HG02588 (cell line): ENCODE results near the gene ZAP70.

Experiments used
- ATAC-seq: cut with Tn5 transposase; IDR thresholded peaks from one replicate; pipeline ENCODE4 v1.9.1; 2021; ENCODE audit warnings: mild to moderate bottlenecking, moderate library complexity; ENCODE audit not compliant: unreplicated experiment

ZAP70 gene

DNA sequence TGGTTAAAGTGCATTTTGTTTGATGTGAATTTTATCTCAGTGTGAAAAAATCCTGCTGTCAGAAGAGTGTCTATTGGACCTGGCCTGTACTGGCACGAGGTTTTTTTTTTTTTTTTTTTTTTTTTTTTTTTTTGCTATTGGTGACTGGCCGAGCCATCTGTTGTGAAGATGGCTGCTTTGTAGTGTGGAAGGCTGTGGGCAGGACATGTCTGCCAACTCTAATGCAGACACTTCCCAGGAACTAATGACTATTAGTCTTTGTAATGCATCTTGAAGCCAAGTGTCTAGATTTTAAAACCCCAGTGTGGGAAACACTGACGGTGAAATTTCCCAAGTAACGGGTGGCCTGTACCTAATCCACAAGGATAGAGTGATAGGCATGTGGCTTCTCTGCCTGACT is 34.3 kb downstream of the ZAP70 start:
- ATAC-seq = no peak

GRCh38 chr2:97749581-97749980 is 36.2 kb downstream of the ZAP70 start:
- ATAC-seq = no peak

DNA sequence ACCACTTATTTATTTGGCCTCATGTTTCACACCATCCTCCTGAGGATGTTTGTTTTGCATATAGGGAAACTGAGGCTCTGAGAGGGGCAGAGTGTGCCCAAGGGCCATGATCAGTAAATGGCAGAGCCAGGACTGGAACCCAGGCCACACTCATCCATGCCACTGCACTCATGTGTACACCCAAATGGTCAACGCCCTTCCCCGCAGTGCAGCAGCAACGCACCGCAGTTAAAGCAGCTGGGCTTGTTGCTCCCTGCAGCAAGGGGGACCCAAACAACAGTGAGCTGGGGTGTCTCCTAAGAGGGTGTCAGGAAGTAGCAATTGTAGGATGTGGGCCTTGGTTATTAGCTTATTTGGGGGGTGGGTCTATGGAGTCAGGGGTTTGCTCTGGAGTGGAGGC is 36.6 kb downstream of the ZAP70 start:
- ATAC-seq = no peak

DNA sequence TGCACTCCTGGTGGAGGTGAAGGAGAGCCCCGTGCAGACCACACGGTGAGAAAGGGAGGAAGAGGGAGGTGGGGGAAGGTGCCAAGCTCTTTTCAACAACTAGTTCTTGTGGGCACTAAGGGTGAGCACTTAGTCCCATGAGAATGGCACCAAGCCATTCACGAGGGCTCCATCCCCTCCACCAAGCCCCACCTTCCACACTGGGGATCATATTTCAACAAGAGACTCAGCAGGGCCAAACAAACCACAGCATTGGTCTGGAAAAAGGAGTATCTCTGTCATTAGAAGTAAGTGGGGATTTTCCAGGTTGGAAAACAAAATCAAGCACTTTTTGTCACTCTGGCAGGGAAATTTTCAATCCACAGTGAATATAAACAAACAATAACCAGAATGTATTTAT is 38.4 kb downstream of the ZAP70 start:
- ATAC-seq = no peak

- no peak for ATAC-seq
Measured at GRCh38 chr2:97752342-97753334, 39.3 kb downstream of the ZAP70 start.

DNA sequence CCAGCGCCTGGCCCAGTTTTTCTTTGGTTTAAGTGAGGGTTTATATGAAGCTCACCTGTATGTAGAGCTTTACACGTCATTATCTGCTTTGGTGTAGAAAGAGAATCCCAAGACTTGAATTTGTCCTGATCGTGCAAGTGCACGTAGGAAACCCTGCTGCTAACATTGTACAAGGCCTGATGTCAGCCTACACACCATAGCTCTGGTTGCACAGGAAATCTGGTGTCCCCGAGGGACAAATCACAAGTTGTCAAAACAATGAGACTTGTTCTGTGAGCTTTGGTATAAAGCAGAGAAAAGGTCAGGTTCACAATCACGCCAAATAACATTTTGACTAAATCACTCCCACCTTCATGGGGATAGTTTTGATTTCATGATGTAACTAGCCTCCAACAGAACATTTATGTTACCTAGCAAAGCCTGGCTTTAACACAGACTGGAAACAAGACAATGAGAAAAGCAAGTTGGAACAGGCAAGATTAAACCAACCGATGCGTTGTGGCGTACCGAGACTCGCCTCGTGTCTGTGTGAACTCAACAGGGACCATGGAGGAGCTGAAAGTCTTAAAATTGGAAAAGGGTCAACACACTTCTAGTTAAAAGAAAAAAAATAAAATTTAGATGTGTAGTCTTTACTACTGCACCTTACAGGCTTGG is 41.4 kb downstream of the ZAP70 start:
- ATAC-seq = no peak

DNA sequence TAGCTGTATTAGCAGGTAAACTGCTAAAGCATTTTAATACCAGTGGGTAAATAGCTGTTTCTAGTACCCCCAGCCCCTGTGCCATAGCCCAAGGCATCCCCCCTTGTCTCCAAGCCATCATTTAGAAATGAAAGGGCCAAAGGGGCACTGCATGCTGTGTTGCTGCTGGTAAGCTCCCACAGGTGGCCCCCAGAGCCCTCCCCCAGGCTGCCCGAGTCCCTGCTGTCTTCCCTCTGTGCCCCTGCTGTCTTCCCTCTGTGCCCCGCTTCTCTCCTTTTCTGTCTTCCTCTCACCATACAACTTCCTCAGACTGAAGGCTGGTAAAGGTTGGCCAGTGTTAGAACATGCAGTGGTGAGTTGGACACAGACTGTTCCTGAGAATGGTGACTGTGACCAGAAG is 42.1 kb downstream of the ZAP70 start:
- no peak for ATAC-seq

- no peak for ATAC-seq
Measured at GRCh38 chr2:97757062-97757461, 43.7 kb downstream of the ZAP70 start.

DNA sequence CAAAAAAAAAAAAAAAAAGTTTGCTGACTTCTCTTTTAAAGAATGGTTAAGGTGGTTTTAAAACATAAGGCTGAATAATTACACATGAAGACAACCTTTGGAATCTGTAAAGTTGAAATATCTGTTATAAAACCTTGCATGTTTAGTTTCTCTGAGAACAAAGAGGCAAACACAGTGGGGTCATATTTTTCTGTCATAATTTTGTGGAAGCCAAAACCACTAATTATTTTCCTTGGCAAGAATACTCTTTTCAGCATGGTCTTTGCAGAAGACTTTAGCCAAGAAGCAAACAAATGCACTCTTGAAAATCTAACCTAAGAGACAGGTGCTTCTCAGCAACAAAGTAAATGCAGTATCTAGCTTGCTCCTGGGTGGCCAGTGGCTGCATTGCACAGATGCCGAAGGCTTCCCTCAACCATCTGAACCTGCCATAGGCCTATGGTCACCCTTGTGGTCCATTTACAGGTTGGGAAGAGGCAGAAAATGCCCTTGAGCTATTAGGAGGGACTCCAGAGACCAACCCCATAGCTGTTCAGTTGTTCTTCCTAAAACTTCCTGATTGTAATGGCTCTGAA is 44.8 kb downstream of the ZAP70 start:
- no peak for ATAC-seq

- no peak for ATAC-seq
Measured at GRCh38 chr2:97759727-97760407, 46.5 kb downstream of the ZAP70 start.

DNA sequence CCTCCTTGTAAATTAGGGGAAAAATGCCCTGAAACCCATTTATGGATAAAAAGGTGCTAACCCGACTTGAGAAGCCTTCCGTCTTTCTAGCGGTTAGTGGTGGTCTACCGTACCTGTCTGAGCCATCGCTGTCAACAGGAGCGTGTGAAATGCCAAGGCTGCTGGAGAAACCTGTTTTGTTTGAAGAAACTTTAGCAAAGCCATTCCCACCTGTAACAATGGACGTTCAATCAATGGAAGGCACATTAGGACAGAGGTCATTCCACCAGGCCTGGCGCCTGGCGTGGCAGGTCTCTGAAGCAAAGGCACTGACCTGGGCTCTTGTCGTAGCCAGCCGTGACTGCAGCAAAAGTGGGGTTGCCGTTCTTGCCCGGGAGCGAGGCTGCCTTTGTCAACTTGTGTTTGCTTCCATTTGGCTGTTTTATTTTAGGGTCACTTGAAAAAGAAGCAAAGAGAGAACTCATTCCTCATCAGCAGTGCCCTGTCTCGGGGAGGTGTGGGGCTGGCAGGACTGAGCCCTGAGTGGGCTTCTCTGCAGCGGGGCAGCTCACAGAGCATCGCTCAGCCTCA is 47.2 kb downstream of the ZAP70 start:
- no peak for ATAC-seq

GRCh38 chr2:97761192-97761591 is 47.8 kb downstream of the ZAP70 start:
- no peak for ATAC-seq

DNA sequence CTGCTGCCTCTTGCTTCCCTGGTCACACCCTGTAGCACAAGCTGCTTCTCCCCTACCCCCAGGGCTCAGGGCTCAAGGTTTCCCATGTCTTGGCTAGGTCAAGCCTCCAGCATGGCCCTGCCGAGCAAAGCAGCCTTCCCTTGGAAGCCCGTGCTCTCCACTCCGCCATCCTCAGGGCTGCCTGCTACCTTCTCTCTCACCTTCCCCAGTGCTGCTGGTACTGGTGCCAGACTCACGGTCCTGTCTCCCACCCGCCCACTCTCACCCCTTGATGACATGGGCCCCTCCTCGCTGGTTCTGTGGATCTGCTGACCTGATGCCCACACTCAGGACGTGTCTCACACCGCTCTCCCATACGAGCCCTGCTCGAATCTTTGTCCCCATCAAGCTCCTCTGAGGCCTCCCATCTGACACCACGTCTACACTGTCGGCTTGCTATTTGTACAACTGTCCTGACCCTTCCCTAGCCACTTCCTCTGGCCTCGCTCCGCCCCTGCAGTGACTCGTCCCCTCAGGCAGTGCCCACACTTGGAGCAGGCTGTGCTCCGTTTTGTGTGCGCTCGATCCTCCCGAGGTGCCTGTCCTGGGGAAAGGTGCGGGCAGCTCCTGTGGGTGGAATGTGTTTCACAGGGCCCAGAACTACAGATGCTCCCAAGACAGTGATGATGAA is 49.9 kb downstream of the ZAP70 start:
- ATAC-seq = no peak

DNA sequence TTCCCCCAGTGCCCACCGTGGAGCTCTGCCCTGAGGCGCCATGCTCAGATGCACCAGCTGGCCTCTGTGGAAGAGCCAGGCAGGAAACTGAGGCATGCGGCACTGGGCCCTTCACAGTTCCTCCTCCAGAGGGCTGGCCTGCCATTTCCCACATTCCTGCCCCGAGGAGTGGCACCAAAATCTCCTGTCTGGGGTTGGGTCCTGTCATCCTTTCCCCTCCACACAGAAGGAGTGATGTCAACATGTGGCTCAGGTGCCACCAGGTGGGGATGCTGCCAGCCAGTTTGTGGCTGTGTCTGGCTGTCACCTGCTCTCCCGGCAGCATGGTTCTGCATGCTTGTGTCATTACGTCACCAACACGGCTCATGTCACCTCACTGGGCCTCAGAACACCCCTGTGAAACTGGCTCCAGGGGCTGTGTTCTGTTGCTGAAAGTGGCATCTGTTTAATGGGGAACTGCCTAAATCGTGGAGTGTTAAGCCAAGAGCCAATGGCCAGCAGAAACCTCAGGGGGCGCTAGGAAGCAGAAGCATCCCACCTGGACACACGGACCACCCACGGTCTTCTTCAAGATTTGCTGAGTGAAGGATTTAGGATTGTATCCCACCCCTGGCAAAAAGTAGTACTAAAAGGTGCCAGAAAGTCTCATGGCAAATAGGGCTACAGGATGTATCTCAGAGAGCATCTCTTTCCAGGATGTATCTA is 51.3 kb downstream of the ZAP70 start:
- ATAC-seq = no peak

- ATAC-seq = no peak
Measured at GRCh38 chr2:97765933-97766332, 52.6 kb downstream of the ZAP70 start.

DNA sequence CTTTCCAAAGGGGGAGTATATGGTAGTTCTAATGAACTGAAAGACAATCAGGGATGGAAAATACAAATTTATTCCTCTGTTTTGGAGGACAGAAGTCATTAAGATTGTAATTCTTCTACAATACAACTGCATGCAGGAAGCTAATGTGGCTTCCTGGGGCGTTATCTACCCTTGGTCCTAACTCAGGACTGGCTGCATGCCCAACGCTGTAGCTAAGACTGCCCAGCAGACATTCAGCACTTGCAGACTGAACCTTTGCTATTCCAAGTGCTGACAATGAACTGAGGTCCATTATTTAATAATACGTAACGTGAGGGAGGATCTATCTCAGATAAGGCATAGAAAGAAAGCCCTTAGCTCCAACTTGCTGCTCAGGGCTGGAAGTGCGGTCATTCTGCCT is 53.2 kb downstream of the ZAP70 start:
- ATAC-seq = no peak

DNA sequence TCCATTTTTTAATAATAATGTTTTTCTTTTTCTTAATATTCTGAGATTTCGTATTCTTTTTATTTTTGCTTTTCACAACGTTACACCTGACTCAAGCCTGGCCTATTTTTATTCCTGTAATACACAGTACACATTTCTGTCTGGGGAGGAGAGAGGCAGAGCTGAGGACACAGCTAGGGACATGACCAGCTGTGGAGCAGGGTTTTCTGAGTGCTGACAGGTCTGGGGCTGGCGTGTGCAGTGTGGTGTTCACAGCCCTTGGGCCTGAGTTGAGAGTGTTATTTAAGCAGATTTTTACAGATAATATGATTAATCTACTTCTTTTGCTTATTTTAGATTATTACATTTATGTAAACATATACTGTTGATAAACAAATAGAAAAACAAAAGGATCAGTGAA is 55.9 kb downstream of the ZAP70 start:
- ATAC-seq = no peak

DNA sequence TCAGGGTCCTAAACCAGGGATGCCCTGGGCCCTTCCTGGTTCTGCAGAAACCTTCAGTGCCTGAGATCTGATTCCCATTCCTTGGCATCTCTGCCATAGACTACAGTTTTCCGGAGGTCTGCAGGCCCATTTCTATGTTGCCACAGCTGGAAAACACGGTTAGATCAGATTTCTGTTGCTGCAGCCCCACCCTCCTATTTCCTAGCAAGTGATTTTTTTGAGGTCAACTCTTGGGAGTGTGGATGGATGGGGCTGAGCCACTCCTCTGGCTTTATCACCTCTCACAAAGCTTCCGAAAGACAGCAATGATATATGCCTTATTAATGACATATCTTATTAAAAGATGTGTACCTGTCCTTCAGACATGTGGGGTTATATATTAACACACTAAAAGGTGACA is 56.3 kb downstream of the ZAP70 start:
- ATAC-seq = no peak

GRCh38 chr2:97770445-97770844 is 57.1 kb downstream of the ZAP70 start:
- no peak for ATAC-seq

DNA sequence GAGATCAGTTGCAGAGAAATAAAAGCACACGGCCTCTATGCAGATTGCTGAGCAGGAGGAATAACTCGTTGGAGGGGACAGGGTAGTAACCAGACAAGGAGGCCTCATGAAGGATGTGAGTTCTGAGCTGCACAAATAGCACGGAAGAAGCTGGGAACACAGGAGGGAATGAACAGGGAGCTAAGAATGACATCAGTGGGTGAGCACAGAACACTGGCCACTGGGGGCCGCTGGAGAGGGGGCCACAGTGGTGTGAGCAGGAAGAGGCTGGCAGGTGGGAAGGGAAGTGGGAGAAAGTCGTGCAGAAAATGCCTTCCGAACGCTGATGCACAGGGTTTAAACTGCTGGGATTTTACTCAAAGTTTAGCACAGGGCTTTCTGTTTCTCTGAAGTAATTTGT is 61.0 kb downstream of the ZAP70 start:
- ATAC-seq = no peak
